Right ventricle myocardium superior (tissue), 1 donor: ENCODE data around the gene PLEKHG4B. TPM values are rescaled to one million over a fixed set of nuclear protein-coding genes. Genes with fewer than 3 reads are reported as not detected.
"Not testable (repeated sequence)": the region's sequence is repeated elsewhere in the genome, so short reads cannot be mapped to it uniquely, and the experiment has no call there.

ENCODE experiments used
- ATAC-seq: fragments of 200-7000 bp; cut with Tn5 transposase; one replicate; pipeline ENCODE4 v1.9.1; 2020; ENCODE audit warnings: mild to moderate bottlenecking; ENCODE audit not compliant: poor library complexity
- DNase-seq: peaks from one replicate; pipeline ENCODE4 v3.0.0-alpha.2; 2020
- intact Hi-C: fragments of 100-400 bp; cut with DNase I; formaldehyde crosslinking; loops from one replicate; pipeline ENCODE4 v1.11.2; 2022
- total RNA-seq: library from RNA; stranded (reverse); fragmentation: NEBNext Ultra II Directional; extraction: Animal tissue kit (Norgen Biotek cat#: 25700); gene quantifications from one replicate; pipeline ENCODE4 v1.2.1, GENCODE V29; 2021
- donor health status: DM: no; HTN: yes; CAD: no; lungs with severe emphysema.

The PLEKHG4B gene
- total RNA-seq, 1 donor from 2014 or later, result not detected

DNA sequence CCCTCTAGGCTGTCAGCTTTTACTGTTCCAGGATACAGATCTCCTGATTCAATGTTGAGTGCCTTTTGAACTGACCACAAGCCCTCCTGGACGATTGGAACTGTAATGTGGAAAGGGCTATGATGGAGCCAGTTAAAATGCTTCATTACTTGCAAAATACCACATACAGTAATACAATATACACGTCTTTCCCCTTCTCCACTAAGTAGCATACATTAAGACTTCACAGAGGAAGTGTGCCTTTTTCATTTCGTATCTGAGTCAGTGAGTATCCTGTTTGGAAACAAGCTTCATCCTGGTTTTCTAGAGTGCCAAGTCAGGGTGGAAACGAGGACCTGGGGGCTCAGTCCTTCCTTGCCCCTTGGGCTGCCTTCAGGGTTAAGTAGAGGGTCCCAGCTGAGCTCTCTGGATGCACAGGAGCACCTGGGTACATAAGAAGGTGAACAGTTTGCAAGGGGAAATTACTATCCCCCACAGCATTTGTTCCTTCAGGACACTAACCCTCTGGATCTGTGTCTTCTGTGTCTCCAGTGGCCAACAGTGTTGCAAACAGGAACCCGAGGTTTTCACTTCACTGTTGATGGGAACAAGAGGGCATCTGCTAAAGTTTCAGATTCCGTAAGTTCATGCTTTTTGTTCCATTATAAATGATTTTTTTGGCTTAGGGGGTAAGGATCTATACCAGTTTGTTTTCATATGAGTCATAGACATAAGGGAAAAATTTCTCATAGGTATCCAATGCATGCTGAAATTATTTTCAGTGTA, 131.2 kb downstream of the PLEKHG4B start:
- ATAC-seq, DNase-seq, intact Hi-C loops: not testable (repeated sequence)

DNA sequence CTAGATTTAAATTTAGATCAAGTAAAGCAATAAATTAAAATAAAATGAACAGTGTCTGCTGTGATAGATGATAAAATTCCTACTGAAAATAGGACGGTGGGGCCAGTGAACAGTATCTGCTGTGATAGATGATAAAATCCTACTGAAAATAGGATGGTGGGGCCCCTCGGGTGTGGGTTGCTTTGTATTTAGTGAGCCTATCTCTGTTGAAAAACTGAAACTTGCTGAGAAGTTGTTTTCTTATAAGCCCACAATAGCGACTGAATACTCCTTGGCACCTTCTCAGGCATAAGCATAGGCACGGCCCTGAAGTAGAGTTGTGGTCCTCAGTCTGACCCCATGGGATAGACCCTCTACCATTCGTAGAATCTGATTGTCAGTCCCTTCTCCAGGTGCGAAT, 131.8 kb downstream of the PLEKHG4B start:
- DNase-seq (no peak), ATAC-seq (no peak)
- intact Hi-C loops, result no loop called here

- intact Hi-C loops, result no loop called here
- no peak for DNase-seq
- ATAC-seq, result no peak
Measured at GRCh38 chr5:225334-225733, 133.4 kb downstream of the PLEKHG4B start.

GRCh38 chr5:227375-227774, 135.4 kb downstream of the PLEKHG4B start:
- DNase-seq, ATAC-seq, intact Hi-C loops: not testable (repeated sequence)

- intact Hi-C loops, result no loop called here
- no peak for ATAC-seq
- DNase-seq, result no peak
Measured at GRCh38 chr5:228886-229285, 136.9 kb downstream of the PLEKHG4B start.

DNA sequence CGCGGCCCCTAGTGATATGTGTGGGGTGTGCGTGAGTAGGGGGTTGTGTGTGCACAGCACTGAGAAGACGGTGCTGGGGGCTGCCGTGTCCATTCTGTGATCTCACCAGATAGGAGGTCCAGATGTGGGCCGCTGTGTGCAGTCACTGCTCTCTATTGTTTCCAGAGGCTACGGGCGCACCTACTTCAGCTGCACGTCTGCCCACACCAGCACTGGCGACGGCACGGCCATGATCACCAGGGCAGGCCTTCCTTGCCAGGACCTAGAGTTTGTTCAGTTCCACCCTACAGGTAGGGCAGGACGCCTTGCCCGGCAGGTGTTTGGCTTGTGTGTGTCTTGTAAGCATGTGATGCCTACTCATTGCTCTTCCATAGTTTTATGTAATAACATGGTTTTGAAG, 138.7 kb downstream of the PLEKHG4B start:
- DNase-seq, result no peak
- intact Hi-C loops, result no loop called here
- ATAC-seq, result no peak

GRCh38 chr5:231661-232060, 139.7 kb downstream of the PLEKHG4B start:
- DNase-seq (no peak), ATAC-seq (no peak)
- intact Hi-C loops, result no loop called here

DNA sequence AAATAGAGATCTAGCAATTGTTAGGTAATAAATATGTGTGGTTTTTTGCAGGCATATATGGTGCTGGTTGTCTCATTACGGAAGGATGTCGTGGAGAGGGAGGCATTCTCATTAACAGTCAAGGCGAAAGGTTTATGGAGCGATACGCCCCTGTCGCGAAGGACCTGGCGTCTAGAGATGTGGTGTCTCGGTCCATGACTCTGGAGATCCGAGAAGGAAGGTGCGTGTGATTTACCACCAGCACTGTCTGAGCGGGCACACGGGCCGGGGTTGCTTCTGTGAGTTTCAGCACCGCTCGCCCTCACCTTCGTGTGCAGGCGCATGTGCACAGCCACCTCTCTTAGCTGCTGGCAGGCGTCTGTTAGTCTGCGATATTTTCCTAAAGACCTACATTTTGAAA, 141.5 kb downstream of the PLEKHG4B start:
- DNase-seq, ATAC-seq, intact Hi-C loops: not testable (repeated sequence)

DNA sequence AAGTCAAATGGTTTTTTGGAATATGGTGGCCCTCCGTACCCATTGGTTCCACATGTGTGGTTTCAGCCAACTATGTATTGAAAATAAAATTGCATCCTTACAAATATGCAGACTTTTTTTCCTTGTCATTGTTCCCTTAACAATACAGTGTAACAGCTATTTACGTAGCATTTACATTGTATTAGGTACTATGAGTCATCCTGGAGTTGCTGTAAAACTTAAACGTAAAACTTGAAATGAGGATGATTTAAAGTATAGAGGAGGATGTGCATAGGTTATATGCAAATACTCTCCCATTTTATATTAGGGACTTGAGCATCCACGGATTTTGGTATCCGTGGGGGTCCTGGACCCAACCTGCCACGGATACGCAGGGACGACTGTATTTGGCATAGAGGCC, 142.5 kb downstream of the PLEKHG4B start:
- ATAC-seq, result no peak
- intact Hi-C loops, result no loop called here

DNA sequence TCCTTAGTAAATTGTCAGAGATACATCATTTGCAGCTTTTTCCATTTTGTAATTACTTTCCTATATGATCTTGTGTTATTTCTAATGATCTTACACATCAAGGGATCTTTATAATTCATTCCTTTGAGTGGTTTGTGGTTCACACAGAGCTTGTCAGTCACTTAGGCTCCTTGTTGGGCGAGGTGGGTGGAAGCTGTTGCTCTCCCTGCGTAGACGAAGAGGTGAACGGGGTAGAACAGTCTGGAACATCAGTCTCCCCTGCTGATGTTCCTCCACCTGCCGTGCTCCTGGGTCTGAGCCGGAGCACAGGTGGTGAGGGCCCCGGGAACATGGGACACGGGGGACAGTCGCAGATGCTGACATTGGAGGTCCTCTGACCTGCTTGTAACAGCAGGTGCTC, 143.6 kb downstream of the PLEKHG4B start:
- intact Hi-C loops, DNase-seq, ATAC-seq: not testable (repeated sequence)

More for the DNA sequence above, 142.5 kb downstream of the PLEKHG4B start:
- no peak for DNase-seq

DNA sequence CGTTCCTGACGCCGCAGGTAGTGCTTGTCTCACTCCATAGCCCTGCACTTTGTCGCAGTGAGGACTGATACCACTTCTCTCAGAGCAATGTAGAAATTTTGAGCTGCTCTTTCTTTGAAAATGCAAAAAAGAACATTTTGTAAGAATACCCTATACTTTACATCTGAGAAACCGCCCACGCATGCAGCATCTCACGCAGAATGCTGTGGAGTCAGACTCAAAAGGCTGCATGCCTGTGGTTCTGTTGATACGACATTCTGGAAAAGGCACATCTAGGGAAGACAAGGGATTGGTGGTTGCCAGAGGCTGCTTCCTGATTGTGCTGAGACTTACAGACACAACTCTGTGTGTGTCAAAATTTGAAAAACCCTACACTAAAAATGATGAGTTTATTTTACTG, 146.0 kb downstream of the PLEKHG4B start:
- intact Hi-C loops, DNase-seq, ATAC-seq: not testable (repeated sequence)

Other genes with a start within 250 kb of the PLEKHG4B start
- gene LRRC14B, start 99.3 kb downstream of the PLEKHG4B start, total RNA-seq, result 103 TPM
- gene CCDC127, start 126.0 kb downstream of the PLEKHG4B start, total RNA-seq, result 8.1 TPM
- 837 TPM for gene SDHA, start 126.2 kb downstream of the PLEKHG4B start, total RNA-seq
- gene PDCD6, start 179.5 kb downstream of the PLEKHG4B start, total RNA-seq, result 32.4 TPM
- 1.8 TPM for gene AHRR, start 229.5 kb downstream of the PLEKHG4B start, total RNA-seq